Measurements from ENCODE around the gene USP36. TPM values are rescaled to one million over a fixed set of nuclear protein-coding genes. Genes with fewer than 3 reads are reported as not detected.

USP36 gene
- total and polyA plus RNA-seq, 4 donors = 8.0 to 20.7 (median 10.5) TPM

DNA sequence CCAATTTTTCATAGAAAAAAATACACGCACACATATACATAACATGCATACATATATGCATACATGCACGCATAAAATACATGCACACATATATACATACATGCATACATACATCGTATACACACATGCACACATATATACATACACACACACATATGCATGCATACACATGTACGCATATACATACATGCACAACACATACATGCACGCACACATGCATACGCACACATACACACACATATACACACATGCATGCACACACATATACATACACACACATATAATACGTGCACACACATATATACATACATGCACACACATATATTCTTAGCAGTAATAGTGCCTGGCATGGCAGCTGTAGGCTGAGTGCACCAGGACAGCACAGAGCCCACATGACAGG lies 24.9 kb downstream of the USP36 start:
- H3K27me3 ChIP-seq (ENCODE audit: control insufficient read depth in 4 of 4, insufficient read depth in 4 of 4, low read length in 3 of 4) = no peaks in the 10 kb centered on the region
- no peak overlapping the region for H3K9ac ChIP-seq (ENCODE audit: low read depth in 1 of 2, low read length in 2 of 2)
- H3K9me3 ChIP-seq (ENCODE audit: control insufficient read depth in 4 of 4, low read length in 3 of 4) = no peaks in the 10 kb centered on the region
- DNase-seq (ENCODE audit: low spot score) = no peak
- H3K27ac ChIP-seq (ENCODE audit: low read depth in 1 of 2, low read length in 2 of 2) = no peak overlapping the region
- peaks cover 27 to 83% (median 67%) of the 10 kb centered on the region in 4 donors for H3K36me3 ChIP-seq (ENCODE audit: control insufficient read depth in 4 of 4, insufficient read depth in 3 of 4, low read depth in 1 of 4, low read length in 3 of 4)
- no peak overlapping the region for H3K4me3 ChIP-seq (ENCODE audit: low read depth in 1 of 3, low read length in 3 of 3)
- WGBS = 89% methylated on average over 7 of the region's 7 CpGs
- no peaks in the 10 kb centered on the region for H3K4me1 ChIP-seq (ENCODE audit: control insufficient read depth in 4 of 4, insufficient read depth in 4 of 4, low read length in 3 of 4)
- TF ChIP-seq, protein P1, sequence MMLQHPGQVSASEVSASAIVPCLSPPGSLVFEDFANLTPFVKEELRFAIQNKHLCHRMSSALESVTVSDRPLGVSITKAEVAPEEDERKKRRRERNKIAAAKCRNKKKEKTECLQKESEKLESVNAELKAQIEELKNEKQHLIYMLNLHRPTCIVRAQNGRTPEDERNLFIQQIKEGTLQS (IDR thresholded peaks at IDR 0.05) = no peak
- no peak for TF ChIP-seq REST (IDR thresholded peaks at IDR 0.05)
- TF ChIP-seq, protein P2, sequence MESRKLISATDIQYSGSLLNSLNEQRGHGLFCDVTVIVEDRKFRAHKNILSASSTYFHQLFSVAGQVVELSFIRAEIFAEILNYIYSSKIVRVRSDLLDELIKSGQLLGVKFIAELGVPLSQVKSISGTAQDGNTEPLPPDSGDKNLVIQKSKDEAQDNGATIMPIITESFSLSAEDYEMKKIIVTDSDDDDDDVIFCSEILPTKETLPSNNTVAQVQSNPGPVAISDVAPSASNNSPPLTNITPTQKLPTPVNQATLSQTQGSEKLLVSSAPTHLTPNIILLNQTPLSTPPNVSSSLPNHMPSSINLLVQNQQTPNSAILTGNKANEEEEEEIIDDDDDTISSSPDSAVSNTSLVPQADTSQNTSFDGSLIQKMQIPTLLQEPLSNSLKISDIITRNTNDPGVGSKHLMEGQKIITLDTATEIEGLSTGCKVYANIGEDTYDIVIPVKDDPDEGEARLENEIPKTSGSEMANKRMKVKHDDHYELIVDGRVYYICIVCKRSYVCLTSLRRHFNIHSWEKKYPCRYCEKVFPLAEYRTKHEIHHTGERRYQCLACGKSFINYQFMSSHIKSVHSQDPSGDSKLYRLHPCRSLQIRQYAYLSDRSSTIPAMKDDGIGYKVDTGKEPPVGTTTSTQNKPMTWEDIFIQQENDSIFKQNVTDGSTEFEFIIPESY (IDR thresholded peaks at IDR 0.05) = no peak

GRCh38 chr17:78812855-78813254 lies 27.8 kb downstream of the USP36 start:
- Histone ChIP-seq H3K4me3 (ENCODE audit: low read depth in 1 of 3, low read length in 3 of 3) (no peak overlapping the region), H3K27me3 (ENCODE audit: control insufficient read depth in 4 of 4, insufficient read depth in 4 of 4, low read length in 3 of 4) (no peaks in the 10 kb centered on the region), H3K9me3 (ENCODE audit: control insufficient read depth in 4 of 4, low read length in 3 of 4) (no peaks in the 10 kb centered on the region), H3K27ac (ENCODE audit: low read depth in 1 of 2, low read length in 2 of 2) (no peak overlapping the region), H3K9ac (ENCODE audit: low read depth in 1 of 2, low read length in 2 of 2) (no peak overlapping the region), H3K36me3 (ENCODE audit: control insufficient read depth in 4 of 4, insufficient read depth in 3 of 4, low read depth in 1 of 4, low read length in 3 of 4) (peaks cover 28 to 80% (median 56%) of the 10 kb centered on the region in 4 donors), H3K4me1 (ENCODE audit: control insufficient read depth in 4 of 4, insufficient read depth in 4 of 4, low read length in 3 of 4) (no peaks in the 10 kb centered on the region)
- WGBS = 82% methylated on average over 8 of the region's 8 CpGs
- TF ChIP-seq RXRA (IDR thresholded peaks at IDR 0.05) (peak in 1 of 2 donors; percentile 11), GABPA (IDR thresholded peaks at IDR 0.05 in 1 of 2, conservative IDR thresholded peaks at IDR 0.05 in 1 of 2) (no peak), MAX (IDR thresholded peaks at IDR 0.05) (no peak), REST (IDR thresholded peaks at IDR 0.05) (peak; percentile 48)
- DNase-seq (ENCODE audit: low spot score) = no peak
